Stimulated activated CD8-positive, alpha-beta memory T cell treated with anti-CD3 and anti-CD28 coated beads, Interleukin-7, amount 100 ng/mL, for 4 hours (primary cell): ENCODE measurements around the gene SMIM35.
"Not testable (repeated sequence)": the region's sequence is repeated elsewhere in the genome, so short reads cannot be mapped to it uniquely, and the experiment has no call there.

Experiments used
- DNase-seq, 2 donors: peaks; one replicate each; pipeline ENCODE4 v3.0.0-alpha.2; 2020; ENCODE audit warnings: low read depth in 2 of 2

The SMIM35 gene

DNA sequence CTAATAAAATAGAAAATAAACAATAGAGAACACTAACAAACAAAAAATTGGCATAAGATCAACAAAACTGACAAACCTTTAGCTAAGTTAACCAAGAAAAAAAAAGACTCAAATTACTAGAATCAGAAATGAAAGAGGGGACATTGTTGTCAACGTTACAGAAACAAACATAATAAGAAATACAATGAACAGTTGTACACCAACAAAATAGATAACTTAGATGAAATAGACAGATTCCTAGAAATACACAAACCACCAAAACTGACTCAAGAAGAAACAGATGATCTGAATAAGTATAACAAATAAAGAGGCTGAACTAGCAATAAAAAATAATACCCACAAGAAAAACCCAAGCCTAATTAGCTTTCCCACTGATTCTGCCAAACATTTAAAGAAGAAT, 44.6 kb downstream of the SMIM35 start:
- DNase-seq: no peak

DNA sequence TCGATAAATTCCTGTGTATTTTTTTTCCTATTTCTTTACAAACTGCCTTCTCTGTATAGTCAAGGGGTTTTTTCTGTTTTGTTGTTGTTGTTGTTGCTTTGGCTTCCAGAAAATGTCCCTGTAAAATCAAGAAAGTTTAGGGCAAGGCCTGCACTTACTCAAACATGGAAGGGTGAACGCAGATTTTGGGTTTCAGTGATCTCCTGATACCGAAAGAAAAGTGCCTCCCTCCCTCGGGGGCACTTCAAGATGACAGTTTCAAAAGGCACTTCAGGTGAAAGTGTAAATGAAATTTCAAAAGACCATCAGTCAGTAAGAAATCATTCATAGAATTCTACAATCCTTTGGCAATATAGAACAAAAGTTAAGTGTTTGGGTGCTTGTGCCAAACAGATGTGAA, 53.3 kb downstream of the SMIM35 start:
- no peak for DNase-seq

DNA sequence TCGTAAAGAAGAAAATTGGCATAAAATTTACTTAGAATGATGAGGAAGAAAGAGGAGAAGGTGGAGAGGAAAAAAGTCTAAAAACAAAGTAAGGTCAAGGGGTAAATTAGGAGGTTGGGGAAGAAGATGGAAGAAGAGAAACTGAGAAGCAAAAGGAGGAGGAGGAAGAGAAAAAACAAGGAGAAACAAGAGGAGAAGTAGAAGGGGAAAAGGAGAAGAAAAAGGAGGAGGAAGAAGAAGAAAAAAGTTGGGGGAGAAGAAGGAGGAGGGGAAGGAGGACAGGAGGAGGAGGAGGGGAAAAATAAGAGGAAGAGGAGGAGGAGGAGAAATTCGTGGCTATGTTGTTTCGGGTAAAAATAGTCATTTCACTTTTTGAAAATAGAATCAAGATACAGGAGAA, 58.1 kb downstream of the SMIM35 start:
- DNase-seq: no peak

DNA sequence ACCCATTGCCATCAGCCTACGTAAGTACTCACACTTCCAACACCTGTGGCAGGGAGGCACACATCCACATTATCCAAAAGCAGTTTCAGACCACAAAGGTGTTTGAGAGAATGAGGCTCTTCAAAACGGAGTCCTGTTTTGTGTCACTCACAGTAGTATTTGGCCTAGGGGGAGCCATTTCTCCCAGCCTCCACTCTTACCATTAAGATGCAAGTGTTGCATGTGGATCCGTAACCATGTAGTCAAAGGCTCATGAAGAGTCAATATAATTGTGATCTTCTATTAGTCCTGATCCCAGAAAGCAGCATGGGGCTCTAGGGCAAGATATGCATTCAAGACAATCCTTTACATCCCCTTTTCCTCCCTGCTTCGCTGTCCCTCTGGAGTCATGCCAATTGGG, 59.1 kb downstream of the SMIM35 start:
- DNase-seq: no peak

DNA sequence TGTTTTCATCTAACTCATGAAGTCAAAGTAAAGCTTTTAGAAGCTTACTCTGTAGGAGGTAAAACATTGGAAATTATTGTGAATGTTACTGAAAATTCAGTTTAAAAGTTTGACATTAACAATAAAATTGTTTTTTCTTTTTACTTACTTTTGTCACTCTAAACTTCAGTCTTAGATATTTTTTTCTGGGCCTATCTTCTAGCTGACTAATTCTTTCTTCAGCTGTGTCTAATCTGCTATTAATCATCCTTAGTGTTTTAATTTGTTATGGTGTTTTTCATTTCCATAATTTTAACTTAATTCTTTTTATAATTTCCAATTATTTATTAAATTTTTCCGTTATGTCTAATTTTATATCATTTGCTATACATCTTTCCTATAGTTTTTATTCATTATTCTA, 65.6 kb downstream of the SMIM35 start:
- DNase-seq: no peak

DNA sequence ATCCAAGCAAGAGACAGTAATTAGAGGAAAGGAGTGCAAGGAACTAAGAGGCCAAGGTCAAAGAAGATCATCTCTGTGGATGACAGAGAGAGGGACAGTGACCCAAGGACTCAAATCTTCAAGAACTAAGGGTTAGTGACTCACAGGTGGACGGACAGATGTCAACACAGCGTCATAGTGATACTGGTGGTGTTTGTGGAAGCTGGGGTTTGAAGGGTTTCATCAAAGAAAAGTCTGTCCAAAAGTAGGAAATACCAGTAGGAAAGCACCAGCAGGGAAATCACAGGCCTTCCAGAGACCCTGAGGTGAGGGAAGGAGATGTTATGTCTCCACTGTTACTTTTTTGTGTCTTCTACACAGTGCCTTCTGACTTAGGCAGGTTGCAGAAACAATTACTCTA, 68.4 kb downstream of the SMIM35 start:
- DNase-seq: no peak

DNA sequence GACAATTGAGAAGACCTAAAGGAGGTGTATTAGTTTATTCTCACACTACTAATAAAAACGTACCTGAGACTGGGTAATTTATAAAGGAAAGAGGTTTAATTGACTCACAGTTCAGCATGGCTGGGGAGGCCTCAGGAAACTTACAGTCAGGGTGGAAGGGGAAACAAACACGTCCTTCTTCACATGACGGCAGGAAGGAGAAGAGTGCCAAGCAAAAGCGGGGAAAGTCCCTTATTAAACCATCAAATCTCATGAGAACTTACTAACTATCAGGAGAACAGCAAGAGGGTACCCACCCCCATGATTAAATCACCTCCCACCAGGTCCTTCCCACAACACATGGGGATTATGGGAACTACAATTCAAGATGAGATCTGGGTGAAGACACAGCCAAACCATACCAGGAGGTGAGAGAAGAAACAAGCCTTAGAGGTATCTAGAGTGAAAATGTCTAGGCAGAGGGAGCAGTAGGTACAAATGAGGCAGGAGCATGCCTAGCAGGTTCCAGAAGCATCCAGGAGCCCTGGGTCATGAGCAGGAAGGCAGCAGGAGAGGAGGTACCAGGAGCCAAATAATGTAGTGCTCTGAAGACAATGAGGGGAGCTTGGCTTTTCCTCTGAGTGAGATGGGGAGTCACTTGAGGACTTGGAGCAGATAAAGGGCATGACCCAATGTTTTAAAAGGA, 69.0 kb downstream of the SMIM35 start:
- DNase-seq: no peak

DNA sequence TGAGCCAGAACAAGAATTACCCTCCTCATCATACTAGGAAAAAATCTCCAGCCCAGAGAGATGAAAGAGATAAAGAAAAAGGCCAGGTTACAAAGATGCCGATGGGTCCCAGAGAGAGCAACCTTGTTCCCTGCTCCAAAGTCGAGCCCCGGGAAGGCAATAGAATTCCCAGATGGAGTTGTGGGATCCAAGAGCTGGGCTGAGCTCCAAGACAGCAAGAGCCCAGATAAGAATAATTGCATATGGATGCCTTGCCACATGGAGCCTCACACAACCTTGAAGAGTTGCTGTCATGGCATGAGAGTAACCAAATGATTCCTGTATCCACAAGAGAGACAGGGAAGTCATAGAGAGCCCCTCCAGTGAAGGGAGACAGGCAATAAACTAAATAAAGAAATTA, 69.7 kb downstream of the SMIM35 start:
- no peak for DNase-seq

DNA sequence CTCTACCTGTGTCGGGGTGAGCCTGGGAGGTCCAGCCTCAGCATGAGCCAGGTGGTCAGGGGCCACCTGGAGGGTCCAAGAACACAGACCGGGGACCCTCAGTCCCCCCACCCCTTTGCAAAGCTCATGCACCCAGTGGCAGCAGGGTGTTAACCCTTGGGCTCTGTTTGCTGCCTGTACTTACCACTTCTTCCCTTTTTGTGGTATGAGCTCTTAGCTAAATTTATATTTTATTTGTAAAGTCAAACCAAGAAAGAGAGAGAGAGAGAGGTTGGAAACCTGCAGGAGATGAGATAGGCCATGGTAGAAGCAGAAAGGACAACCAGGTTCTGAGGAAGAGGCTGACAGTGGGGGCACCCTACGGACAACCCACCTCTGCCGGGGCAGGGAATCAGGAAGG, 70.7 kb downstream of the SMIM35 start:
- no peak for DNase-seq

DNA sequence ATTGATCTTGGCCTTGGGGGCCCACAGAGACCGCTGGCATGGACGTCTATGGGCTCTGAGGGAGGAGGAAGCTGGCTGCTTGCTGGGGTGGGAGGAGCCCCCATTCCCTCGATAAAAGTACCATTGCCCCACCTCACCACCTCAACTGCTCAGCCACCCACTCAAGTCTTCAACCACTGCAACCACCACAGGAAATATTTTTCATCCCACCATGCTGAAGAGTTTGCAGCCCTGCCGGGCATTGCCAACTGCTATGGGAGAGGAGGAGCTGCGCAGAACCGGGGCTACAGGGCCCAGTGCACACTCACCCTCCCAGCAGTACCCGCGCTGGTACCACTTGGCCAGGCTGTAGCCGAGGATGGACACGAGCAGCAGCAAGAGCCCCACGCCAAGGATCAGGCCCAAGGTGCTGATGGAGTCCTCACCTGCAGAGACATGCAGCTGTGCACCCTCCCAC, 71.3 kb downstream of the SMIM35 start:
- peak in 1 of 2 donors; percentile 39 for DNase-seq

DNA sequence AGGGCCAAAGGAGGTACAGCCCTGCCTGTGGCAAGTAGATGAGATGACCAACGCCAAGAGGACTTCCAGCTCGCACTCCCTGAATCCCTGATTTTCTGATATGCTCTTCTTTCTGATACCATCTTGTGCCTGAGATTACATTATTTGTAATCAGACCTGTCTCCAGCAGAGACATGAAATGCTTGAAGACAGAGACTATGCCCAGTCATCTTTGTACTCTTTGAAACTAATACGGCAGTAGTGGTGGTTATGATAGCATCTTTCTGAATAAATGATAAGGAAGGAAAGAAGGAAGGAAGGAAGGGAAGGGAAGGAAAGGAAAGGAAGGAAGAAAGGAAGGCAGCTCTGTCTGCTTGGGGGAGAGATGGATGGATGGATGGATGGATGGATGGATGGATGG, 72.7 kb downstream of the SMIM35 start:
- DNase-seq: no peak

DNA sequence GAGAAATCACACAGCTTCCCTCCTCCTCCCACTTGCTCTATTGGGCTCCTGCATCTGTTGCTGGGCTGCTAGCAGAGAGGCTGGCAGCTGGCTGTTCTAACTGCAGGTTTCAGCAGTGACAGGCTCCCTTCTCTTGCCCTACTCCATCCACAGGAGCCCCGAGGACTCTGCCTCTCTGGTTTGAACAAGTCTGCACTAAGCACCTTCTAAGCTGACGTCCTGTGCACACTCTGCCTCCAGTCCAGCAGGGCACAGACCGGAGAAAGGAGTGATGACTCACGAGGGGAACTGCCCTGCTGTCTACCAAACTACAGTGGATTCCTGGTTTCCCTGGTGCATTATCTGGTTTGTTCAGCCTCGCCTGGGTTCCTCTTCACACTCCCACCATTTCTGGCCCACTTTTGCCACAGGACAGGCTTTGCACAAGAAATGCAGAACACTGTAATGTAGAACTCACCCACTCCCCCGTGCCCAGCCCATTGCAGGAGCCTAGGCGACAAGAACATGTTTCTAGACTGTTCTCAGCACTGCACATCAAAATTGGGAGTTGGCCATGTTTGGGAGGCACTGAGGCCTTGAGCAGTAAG, 74.6 kb downstream of the SMIM35 start:
- no peak for DNase-seq

DNA sequence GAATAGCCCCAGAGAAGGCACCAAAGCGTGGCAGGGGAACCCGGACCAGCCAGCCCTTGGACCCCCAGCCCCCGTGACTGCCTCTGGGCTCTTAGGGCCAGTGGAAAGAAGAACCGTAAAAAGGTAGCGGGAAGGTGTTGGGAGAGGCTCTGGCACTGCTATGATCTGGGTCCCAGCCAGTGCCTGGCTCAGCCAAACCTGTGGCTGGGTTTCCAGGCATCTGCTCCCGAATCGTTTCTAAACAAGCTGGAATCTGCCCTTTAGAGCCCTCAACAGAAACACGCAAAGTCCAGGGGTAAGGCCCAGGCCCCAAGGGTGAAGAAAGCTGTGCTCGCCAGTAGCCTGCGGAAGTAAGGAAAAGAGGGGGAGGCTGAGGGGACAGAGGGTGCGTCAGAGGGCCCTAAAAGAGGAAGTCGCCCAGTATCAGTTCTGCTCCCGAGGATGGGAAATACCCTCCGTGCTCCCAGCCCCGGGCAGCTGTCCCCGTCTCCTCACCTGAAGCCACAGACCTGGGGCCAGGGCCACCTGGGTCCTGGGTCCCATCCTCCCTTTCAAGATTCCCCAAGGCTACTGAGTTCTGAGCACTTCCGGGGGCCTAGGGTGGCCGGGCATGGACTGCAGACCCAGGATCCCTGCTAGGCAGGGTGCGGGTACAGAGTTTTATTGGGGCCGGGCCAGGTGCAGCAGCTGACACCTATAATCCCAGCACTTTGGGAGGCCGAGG, 75.9 kb downstream of the SMIM35 start:
- no peak for DNase-seq

DNA sequence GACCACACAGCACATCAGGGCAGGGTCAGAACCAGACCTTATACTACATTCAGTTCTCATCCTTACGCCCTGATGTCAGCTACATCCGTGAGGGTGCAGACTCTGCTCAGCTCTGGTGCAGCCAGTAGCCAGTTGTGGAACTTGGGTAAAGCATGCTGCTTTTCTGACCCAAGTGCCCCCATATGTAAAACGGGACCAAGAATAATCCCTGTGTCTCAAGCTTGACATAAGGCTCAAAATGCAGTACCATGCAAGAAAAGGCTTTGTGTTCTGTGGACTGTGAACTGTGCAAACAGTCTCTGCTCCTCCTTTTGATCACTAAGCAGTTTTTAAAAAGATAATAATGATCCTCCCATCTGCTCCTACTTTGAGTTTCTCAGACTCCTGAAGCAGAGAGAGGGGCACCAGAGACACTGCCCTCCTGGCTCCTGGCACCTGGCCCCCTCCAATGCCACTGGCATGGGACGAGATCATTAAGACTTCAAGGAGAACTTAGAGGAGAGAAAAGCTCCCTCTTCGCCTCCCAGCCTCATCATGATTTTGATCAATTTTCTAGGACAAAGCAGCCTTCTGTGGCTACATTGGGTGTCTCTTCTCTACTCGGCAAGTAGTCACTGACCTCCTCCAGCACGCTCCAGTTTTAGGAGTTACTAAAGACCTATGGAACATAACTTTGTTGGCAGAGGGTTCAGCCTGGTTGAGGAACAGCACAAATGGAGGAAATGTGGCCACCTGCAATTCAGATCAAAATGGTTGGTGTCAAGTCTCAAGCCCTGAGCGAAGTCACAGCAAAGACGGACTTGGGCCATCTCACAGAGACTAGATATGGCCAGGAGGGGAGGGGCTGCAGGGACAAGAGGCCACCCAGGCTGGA, 76.7 kb downstream of the SMIM35 start:
- no peak for DNase-seq

DNA sequence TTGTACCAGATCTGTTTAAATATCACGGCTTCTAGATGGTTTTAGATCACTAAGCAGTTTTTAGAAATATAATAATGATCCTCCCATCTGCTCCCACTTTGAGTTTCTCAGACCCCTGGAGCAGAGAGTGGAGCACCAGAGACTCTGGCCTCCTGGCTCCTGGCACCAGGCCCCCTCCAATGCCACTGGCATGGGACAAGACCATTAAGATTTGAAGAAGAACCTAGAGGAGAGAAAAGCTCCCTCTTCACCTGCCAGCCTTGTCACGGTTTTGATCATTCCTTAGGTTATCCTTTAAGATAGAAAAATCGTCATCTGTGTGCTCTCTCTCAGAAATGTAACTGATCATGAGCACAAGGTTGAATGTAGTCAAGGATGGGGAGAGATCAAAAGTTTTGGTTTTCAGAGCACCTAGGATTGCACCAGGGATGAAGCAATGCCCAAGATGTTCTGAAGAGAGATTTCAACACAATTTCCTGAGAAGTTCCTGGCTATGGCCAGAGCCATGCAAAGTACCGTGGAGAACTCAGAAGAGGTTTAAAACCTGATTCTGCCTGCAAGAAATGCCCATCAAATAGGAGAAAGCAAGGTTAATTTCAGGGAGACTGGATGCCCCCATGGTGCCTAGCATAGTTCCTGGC, 78.4 kb downstream of the SMIM35 start:
- no peak for DNase-seq

DNA sequence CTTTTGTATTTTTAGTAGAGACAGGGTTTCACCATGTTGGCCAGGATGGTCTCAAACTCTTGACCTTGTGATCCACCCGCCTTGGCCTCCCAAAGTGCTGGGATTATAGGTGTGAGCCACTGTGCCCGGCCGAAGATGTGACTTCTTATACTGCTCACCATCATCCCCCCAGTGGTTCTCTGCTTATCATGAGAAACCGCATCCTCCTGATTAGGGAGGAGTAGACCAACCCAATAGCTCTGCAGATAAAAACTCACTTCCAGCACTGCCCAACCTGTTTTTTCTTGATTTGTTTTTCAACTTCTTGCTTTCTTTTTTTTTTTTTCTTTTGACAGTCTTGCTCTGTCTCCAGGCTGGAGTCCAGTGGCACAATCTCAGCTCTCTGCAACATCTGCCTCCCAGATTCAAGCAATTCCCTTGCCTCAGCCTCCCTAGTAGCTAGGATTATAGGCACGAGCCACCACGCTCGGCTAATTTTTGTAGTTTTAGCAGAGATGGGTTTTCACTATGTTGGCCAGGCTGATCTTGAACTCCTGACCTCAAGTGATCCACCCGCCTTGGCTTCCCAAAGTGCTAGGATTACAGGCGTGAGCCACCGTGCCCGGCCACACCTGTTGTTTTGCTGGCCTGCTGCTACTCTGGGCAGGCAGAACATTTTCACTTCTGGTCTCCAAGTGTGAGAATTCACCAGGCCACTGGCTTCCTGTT, 79.0 kb downstream of the SMIM35 start:
- not testable (repeated sequence) for DNase-seq

DNA sequence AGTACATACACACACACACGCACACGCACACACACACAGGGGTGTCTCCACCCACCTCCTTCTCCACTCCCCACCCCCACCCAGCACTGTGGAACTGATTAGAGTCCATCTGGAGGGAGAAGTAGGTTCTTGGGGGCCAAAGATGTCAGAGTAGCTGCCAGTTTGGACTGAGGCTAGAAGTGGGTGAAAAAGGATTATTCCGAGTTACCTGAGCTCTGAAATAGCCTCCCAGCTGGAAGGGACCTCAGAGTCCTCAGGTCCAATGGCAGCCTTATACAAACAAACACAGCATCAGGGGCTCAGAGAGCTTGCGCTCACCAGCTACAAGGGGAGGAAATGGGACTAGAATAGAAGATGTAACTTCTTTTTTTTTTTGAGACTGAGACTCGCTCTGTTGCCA, 79.7 kb downstream of the SMIM35 start:
- no peak for DNase-seq

DNA sequence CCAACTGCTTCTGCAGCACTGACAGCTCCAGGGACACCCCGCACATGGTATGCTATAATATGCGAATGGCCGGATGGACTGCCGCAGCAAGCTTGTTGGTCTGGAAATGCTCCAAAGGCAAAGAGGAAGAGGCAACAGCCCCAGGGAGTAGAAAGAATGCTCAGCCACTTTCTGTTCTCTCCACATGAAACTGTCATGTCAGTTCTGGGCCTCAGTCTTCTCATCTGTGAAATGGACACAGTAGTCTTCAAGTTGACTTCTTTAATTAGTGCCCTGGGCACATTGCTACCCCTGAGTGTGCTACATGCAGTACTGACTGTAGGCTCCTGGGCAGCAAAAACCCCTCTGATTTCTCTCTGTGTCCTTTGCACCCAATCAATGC, 80.6 kb downstream of the SMIM35 start:
- DNase-seq: no peak

DNA sequence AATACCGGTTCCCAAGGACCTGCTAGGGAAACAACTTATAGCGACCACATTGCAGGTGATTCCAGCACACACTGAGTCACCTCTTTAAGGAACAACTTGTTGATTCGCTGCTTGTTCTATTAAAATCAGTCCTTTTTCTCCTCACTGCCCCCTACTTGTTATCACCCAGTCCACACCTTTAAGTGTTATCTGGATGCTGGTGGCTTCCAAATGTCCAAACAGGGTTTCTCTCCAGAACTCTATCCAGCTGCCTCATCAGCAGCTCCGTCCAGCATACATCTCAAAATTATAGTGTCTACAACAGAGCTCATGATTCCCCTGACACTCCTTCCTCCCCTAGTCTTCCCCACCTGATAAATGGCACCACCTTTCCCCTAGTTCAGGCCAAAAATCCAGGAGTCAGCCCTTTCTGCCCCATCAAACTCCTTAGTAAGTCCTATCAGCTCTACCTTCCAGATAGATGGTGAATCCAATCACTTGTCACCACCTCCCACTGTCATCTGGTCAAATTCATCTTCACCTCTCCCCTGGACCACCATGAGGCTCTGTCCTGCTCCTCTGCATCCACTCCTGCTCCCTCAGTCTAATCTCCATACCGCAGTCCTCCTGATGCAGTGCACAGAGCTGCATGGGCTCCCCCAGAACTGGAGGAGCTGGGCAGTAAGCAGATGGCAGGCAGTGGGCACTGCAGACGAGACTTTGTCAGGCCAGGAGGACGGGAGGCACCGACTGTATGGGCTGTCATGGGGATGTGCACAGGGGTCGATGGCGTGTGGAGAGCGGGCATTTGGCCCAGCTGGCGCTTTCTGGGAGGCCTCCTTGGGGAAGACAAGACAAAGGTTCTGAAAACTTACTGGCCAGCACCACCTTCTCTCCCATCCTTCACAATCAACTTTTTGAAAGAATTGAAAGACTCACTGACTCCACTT, 81.3 kb downstream of the SMIM35 start:
- no peak for DNase-seq
